PC-3 (cell line): ENCODE results near the gene ZNF732. TPM values are rescaled to one million over a fixed set of nuclear protein-coding genes. Genes with fewer than 3 reads are reported as not detected.
"Not testable (repeated sequence)": the region's sequence is repeated elsewhere in the genome, so short reads cannot be mapped to it uniquely, and the experiment has no call there.

ENCODE experiments used
- ATAC-seq: fragments of 200-7000 bp; cut with Tn5 transposase; 2 replicates; pipeline ENCODE4 v1.9.1; 2020; ENCODE audit warnings: mild to moderate bottlenecking, moderate library complexity
- BruUV-seq: library from RNA; stranded (reverse); fragments of 400-500 nt; replicated peaks from 2 replicates; lab custom pipeline; 2021; lab: Mats Ljungman, UMichigan
- CTCF ChIA-PET: fragments of 300-600 bp; sonication (Branson Sonifier 250); formaldehyde crosslinking; loops from one replicate; lab custom pipeline; 2022; ENCODE audit warnings: antibody characterized with exemption; lab: Charles Lee
- POLR2A ChIA-PET: fragments of 300-600 bp; sonication (Branson Sonifier 250); formaldehyde crosslinking; loops from one replicate; lab custom pipeline; 2022; ENCODE audit warnings: antibody characterized with exemption; ENCODE audit not compliant: unreplicated experiment; lab: Charles Lee
- DNase-seq: peaks from one replicate; pipeline ENCODE4 v3.0.0-alpha.2; 2015
- H2AFZ ChIP-seq: fragments of 300-600 bp; sonication (generic); 2 replicates; pipeline ENCODE4 v1.6.0; 2016; ENCODE audit warnings: antibody characterized with exemption, low read length
- H3F3A ChIP-seq: fragments of 300-600 bp; sonication (generic); one replicate; pipeline ENCODE4 v1.6.0; 2017; ENCODE audit warnings: antibody characterized with exemption, low read length, control low read depth, mild to moderate bottlenecking; ENCODE audit not compliant: unreplicated experiment
- H3K27ac ChIP-seq: fragments of 300-600 bp; sonication (generic); 2 replicates; pipeline ENCODE4 v1.5.1; 2016; ENCODE audit warnings: mild to moderate bottlenecking, low read length
- H3K27me3 ChIP-seq: fragments of 300-600 bp; sonication (generic); 2 replicates; pipeline ENCODE4 v1.6.1; 2016; ENCODE audit warnings: low read length, mixed read lengths
- H3K36me3 ChIP-seq: fragments of 300-600 bp; sonication (generic); 2 replicates; pipeline ENCODE4 v1.6.1; 2016; ENCODE audit warnings: low read depth, mixed run types, low read length, mixed read lengths
- H3K4me1 ChIP-seq: fragments of 300-600 bp; sonication (generic); 2 replicates; pipeline ENCODE4 v1.5.1; 2016; ENCODE audit warnings: low read length; ENCODE audit not compliant: insufficient read depth
- H3K4me2 ChIP-seq: fragments of 300-600 bp; sonication (generic); 2 replicates; pipeline ENCODE4 v1.6.0; 2016; ENCODE audit warnings: low read length
- H3K4me3 ChIP-seq: fragments of 300-600 bp; sonication (generic); 2 replicates; pipeline ENCODE4 v1.5.1; 2016; ENCODE audit warnings: mild to moderate bottlenecking, low read length, mixed read lengths
- H3K79me2 ChIP-seq: fragments of 300-600 bp; sonication (generic); 2 replicates; pipeline ENCODE4 v1.6.1; 2017; ENCODE audit warnings: low read length, mixed read lengths
- H3K9ac ChIP-seq: fragments of 300-600 bp; sonication (generic); 2 replicates; pipeline ENCODE4 v1.6.0; 2016; ENCODE audit warnings: mild to moderate bottlenecking, low read length
- H3K9me2 ChIP-seq: fragments of 300-600 bp; sonication (generic); replicated peaks from 2 replicates; pipeline ENCODE4 v1.6.1; 2016; ENCODE audit warnings: mixed run types, low read length, mixed read lengths
- H3K9me3 ChIP-seq: fragments of 300-600 bp; sonication (generic); 2 replicates; pipeline ENCODE4 v1.6.1; 2016; ENCODE audit warnings: low read length, mixed read lengths
- H4K20me1 ChIP-seq: fragments of 300-600 bp; sonication (generic); 2 replicates; pipeline ENCODE4 v1.6.1; 2016; ENCODE audit warnings: low read length, mixed read lengths
- EZH2 ChIP-seq: fragments of 300-600 bp; sonication (generic); IDR thresholded peaks from one replicate; pipeline ENCODE4 v1.6.1; 2017; ENCODE audit warnings: antibody characterized with exemption, mild to moderate bottlenecking, low read length; ENCODE audit not compliant: unreplicated experiment
- EZH2phosphoT487 ChIP-seq: fragments of 300-600 bp; sonication (generic); IDR thresholded peaks from 2 replicates; pipeline ENCODE4 v1.6.1; 2018; ENCODE audit warnings: mild to moderate bottlenecking, antibody characterized with exemption, low read length, borderline replicate concordance
- intact Hi-C: fragments of 100-400 bp; cut with micrococcal nuclease; formaldehyde crosslinking; loops from 2 replicates; pipeline ENCODE4 v1.9.0; 2023
- total RNA-seq: library from RNA; depleted of rRNA; stranded (reverse); fragments of >200 nt; gene quantifications from 2 replicates; pipeline ENCODE4 v1.2.3, GENCODE V29; 2014
- TF ChIP-seq, protein P1 (sequence below): fragments of 300-600 bp; sonication (generic); conservative IDR thresholded peaks from 2 replicates; pipeline ENCODE4 v1.5.1; 2017; ENCODE audit warnings: antibody characterized with exemption, low read depth, mild to moderate bottlenecking, low read length

Gene ZNF732
- total RNA-seq, 1 experiment from 2014 or later, result not detected

GRCh38 chr4:243426-243825 lies 61.8 kb downstream of the ZNF732 start:
- Histone ChIP-seq H3K9me3 (peaks cover 12% of the 10 kb centered on the region; the same call in 1 of the 2 replicates), H3K36me3 (no peaks in the 10 kb centered on the region), H4K20me1 (no peaks in the 10 kb centered on the region), H3K4me1 (no peaks in the 10 kb centered on the region), H3K4me3 (no peak overlapping the region), H3K27ac (no peak overlapping the region), H3K9ac (no peak overlapping the region), H3K27me3 (no peaks in the 10 kb centered on the region), H3K4me2 (no peak overlapping the region), H3K79me2 (no peaks in the 10 kb centered on the region), H3F3A (no peaks in the 10 kb centered on the region), H2AFZ (no peak overlapping the region), H3K9me2 (no peaks in the 10 kb centered on the region)
- CTCF ChIA-PET, result no interaction called here
- ATAC-seq, result no peak
- POLR2A ChIA-PET, result no interaction called here
- TF ChIP-seq EZH2phosphoT487 (no peak), EZH2 (no peak)
- TF ChIP-seq, protein P1, sequence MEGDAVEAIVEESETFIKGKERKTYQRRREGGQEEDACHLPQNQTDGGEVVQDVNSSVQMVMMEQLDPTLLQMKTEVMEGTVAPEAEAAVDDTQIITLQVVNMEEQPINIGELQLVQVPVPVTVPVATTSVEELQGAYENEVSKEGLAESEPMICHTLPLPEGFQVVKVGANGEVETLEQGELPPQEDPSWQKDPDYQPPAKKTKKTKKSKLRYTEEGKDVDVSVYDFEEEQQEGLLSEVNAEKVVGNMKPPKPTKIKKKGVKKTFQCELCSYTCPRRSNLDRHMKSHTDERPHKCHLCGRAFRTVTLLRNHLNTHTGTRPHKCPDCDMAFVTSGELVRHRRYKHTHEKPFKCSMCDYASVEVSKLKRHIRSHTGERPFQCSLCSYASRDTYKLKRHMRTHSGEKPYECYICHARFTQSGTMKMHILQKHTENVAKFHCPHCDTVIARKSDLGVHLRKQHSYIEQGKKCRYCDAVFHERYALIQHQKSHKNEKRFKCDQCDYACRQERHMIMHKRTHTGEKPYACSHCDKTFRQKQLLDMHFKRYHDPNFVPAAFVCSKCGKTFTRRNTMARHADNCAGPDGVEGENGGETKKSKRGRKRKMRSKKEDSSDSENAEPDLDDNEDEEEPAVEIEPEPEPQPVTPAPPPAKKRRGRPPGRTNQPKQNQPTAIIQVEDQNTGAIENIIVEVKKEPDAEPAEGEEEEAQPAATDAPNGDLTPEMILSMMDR, result no peak
- no TSS peak for BruUV-seq
- intact Hi-C loops, result no loop called here
- DNase-seq, result no peak

GRCh38 chr4:242121-242848 lies 63.0 kb downstream of the ZNF732 start:
- peak overlapping the region; percentile 66 for H3K4me3 ChIP-seq
- no peak overlapping the region for H3K27ac ChIP-seq
- H3K36me3 ChIP-seq, result no peaks in the 10 kb centered on the region
- no peaks in the 10 kb centered on the region for H3K27me3 ChIP-seq
- intact Hi-C loops, result no loop called here
- no peaks in the 10 kb centered on the region for H4K20me1 ChIP-seq
- H3K9me3 ChIP-seq, result peaks cover 7% of the 10 kb centered on the region; the same call in 1 of the 2 replicates
- H3K4me1 ChIP-seq, result no peaks in the 10 kb centered on the region
- BruUV-seq, result no TSS peak
- H3F3A ChIP-seq, result no peaks in the 10 kb centered on the region
- H3K79me2 ChIP-seq, result no peaks in the 10 kb centered on the region
- no peak for TF ChIP-seq EZH2
- TF ChIP-seq, protein P1, result peak; percentile 67
- CTCF ChIA-PET, result interaction anchor here (0.6 kb wide), 1 partner anchor 42 kb away, joined by 4 read pairs; no protein-coding TSS in a partner anchor
- ATAC-seq (peak; percentile 81), DNase-seq (peak; percentile 74)
- no peak overlapping the region for H3K9ac ChIP-seq
- H3K4me2 ChIP-seq, result peak overlapping the region; percentile 63
- H2AFZ ChIP-seq, result peak overlapping the region; percentile 81
- H3K9me2 ChIP-seq, result no peaks in the 10 kb centered on the region
- POLR2A ChIA-PET, result no interaction called here

DNA sequence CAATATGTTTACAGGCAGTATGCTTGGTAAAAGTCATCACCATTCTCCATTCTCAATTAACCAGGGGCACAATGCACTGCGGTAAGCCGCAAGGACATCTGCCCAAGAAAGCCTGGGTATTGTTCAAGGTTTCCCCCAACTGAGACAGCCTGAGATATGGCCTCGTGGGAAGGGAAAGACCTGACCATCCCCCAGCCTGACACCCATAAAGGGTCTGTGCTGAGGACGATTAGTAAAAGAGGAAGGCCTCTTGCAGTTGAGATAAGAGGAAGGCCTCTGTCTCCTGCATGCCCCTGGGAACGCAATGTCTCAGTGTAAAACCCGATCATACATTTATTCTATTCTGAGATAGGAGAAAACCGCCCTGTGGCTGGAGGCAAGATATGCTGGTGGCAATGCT lies 63.9 kb downstream of the ZNF732 start:
- H3K4me1 ChIP-seq, H3K9me3 ChIP-seq, H3K79me2 ChIP-seq, H3K9me2 ChIP-seq, H3K9ac ChIP-seq, H4K20me1 ChIP-seq, H3K4me3 ChIP-seq, H3F3A ChIP-seq, DNase-seq, H3K27ac ChIP-seq, BruUV-seq, H3K27me3 ChIP-seq, CTCF ChIA-PET, ATAC-seq, H3K4me2 ChIP-seq, H2AFZ ChIP-seq, H3K36me3 ChIP-seq, intact Hi-C loops, POLR2A ChIA-PET: not testable (repeated sequence)
